ENCODE data around the gene PON3. TPM values are rescaled to one million over a fixed set of nuclear protein-coding genes. Genes with fewer than 3 reads are reported as not detected.

The PON3 gene
- total RNA-seq = not detected in 2 replicates
- polyA plus RNA-seq = 0.45 and 0.89 TPM in 2 replicates

- DNase-seq (ENCODE audit: low spot score) = no peak
- TF ChIP-seq EZH2 (IDR thresholded peaks at IDR 0.05; ENCODE audit: borderline replicate concordance) (no peak), CTCF (IDR thresholded peaks at IDR 0.05; ENCODE audit: poor library complexity) (no peak), EZH2phosphoT487 (IDR thresholded peaks at IDR 0.05; ENCODE audit: low read depth, severe bottlenecking, unreplicated experiment) (no peak)
- Histone ChIP-seq H3K4me2 (no peak within 1 kb of the TSS), H3K4me3 (no peak within 1 kb of the TSS), H3K79me2 (no peaks in the 10 kb centered on the region), H2AFZ (no peak within 1 kb of the TSS), H4K20me1 (ENCODE audit: insufficient read depth, poor library complexity, severe bottlenecking) (no peaks in the 10 kb centered on the region), H3K4me1 (ENCODE audit: insufficient read depth) (no peaks in the 10 kb centered on the region), H3K9me2 (replicated peaks; ENCODE audit: insufficient read depth) (no peaks in the 10 kb centered on the region), H3K27me3 (no peaks in the 10 kb centered on the region), H3K36me3 (replicated peaks; ENCODE audit: insufficient read depth, low read depth) (no peaks in the 10 kb centered on the region), H3K27ac (no peak within 1 kb of the TSS), H3K9me3 (ENCODE audit: low read depth) (no peaks in the 10 kb centered on the region)
- WGBS (ENCODE audit: low lambda C conversion rate, missing lambda C conversion rate) = 94% methylated on average over 65 of the region's 68 CpGs
These were observed at the start of gene PON3 for GRCh38 chr7:95396136-95397032. TSS of gene PON3 (minus strand) at chr7:95396375. CDS start at chr7:95396350, 25 bp downstream.

- H4K20me1 ChIP-seq (ENCODE audit: insufficient read depth, poor library complexity, severe bottlenecking) = no peaks in the 10 kb centered on the region
- H3K9me2 ChIP-seq (replicated peaks; ENCODE audit: insufficient read depth) = no peaks in the 10 kb centered on the region
- no peak for DNase-seq (ENCODE audit: low spot score)
- no peak overlapping the region for H3K4me2 ChIP-seq
- H3K9me3 ChIP-seq (ENCODE audit: low read depth) = no peaks in the 10 kb centered on the region
- H3K36me3 ChIP-seq (replicated peaks; ENCODE audit: insufficient read depth, low read depth) = no peaks in the 10 kb centered on the region
- no peak overlapping the region for H3K4me3 ChIP-seq
- no peak overlapping the region for H2AFZ ChIP-seq
- H3K27ac ChIP-seq = no peak overlapping the region
- H3K4me1 ChIP-seq (ENCODE audit: insufficient read depth) = peaks cover 10% of the 10 kb centered on the region
- no peaks in the 10 kb centered on the region for H3K27me3 ChIP-seq
- H3K79me2 ChIP-seq = no peaks in the 10 kb centered on the region
- TF ChIP-seq CTCF (IDR thresholded peaks at IDR 0.05; ENCODE audit: poor library complexity) (no peak), EZH2 (IDR thresholded peaks at IDR 0.05; ENCODE audit: borderline replicate concordance) (no peak), EZH2phosphoT487 (IDR thresholded peaks at IDR 0.05; ENCODE audit: low read depth, severe bottlenecking, unreplicated experiment) (no peak)
- 83% methylated on average over 2 of the region's 2 CpGs for WGBS (ENCODE audit: low lambda C conversion rate, missing lambda C conversion rate)
These were observed 48.6 kb upstream of the PON3 start for GRCh38 chr7:95444796-95445195.

- H3K79me2 ChIP-seq = no peaks in the 10 kb centered on the region
- no peaks in the 10 kb centered on the region for H3K36me3 ChIP-seq (replicated peaks; ENCODE audit: insufficient read depth, low read depth)
- WGBS (ENCODE audit: low lambda C conversion rate, missing lambda C conversion rate) = 60% methylated on average over 7 of the region's 7 CpGs
- H3K4me3 ChIP-seq = no peak overlapping the region
- no peaks in the 10 kb centered on the region for H3K27me3 ChIP-seq
- H2AFZ ChIP-seq = no peak overlapping the region
- no peaks in the 10 kb centered on the region for H4K20me1 ChIP-seq (ENCODE audit: insufficient read depth, poor library complexity, severe bottlenecking)
- peak overlapping the region; percentile 82 for H3K27ac ChIP-seq
- H3K4me2 ChIP-seq = peak overlapping the region; percentile 59
- no peak for TF ChIP-seq CTCF (IDR thresholded peaks at IDR 0.05; ENCODE audit: poor library complexity)
- no peak for TF ChIP-seq EZH2phosphoT487 (IDR thresholded peaks at IDR 0.05; ENCODE audit: low read depth, severe bottlenecking, unreplicated experiment)
- TF ChIP-seq EZH2 (IDR thresholded peaks at IDR 0.05; ENCODE audit: borderline replicate concordance) = no peak
- H3K9me2 ChIP-seq (replicated peaks; ENCODE audit: insufficient read depth) = no peaks in the 10 kb centered on the region
- peaks cover 15% of the 10 kb centered on the region for H3K4me1 ChIP-seq (ENCODE audit: insufficient read depth)
- peak; percentile 70 for DNase-seq (ENCODE audit: low spot score)
- no peaks in the 10 kb centered on the region for H3K9me3 ChIP-seq (ENCODE audit: low read depth)
These were observed 45.1 kb upstream of the PON3 start for GRCh38 chr7:95441042-95441823.
